ENCODE data around the gene ZNF668. TPM values are rescaled to one million over a fixed set of nuclear protein-coding genes. Genes with fewer than 3 reads are reported as not detected.

ZNF668 gene
- total and polyA plus RNA-seq, 2 of the 13 experiments (the other 11 are each of a cell fraction or from before 2014, with no cell fraction given), result 3.8 to 9.8 TPM

DNA sequence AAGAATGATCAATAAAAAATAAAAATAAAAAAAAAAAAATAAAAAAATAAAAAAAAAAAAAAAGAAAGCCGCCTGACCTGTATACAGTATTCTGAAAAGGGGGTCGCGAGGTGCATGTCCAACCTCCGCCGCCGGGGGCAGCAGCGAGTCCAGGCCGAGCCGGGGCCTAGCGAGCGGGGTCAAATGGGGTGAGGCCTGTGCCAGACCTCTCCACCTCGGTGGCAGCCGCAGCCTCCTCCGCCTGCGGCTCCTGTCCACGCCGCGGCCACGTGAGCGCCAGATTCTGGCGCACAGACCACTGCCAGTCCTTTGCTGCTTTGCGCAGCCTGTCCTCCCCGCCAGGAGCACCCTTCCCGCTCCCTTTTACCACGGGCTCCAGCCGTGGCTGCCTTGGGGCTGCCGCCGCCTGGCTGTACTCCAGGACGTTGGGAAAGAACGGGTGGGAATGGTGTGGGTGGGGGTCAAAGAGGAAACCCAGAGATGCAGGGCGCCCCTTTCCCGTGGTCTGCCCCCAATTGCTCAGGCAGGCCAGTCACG lies 31.7 kb upstream of the ZNF668 start:
- WGBS (ENCODE audit: low lambda C conversion rate), result 2% methylated on average over 22 of the region's 33 CpGs
- TF ChIP-seq ZNF570 (CRISPR knock-in tag; IDR thresholded peaks at IDR 0.05; ENCODE audit: borderline replicate concordance) (no peak), NR2C2 (CRISPR knock-in tag; IDR thresholded peaks at IDR 0.05; ENCODE audit: borderline replicate concordance) (peak; percentile 88), TMF1 (CRISPR knock-in tag; IDR thresholded peaks at IDR 0.05; ENCODE audit: low read depth) (peak; percentile 96), RBFOX2 (IDR thresholded peaks at IDR 0.05; ENCODE audit: low read depth, low read length) (peak; percentile 92), ZNF138 (CRISPR knock-in tag; IDR thresholded peaks at IDR 0.05; ENCODE audit: low read depth) (peak; percentile 78; the same call in 1 of the 2 replicates), BCL6 (CRISPR knock-in tag; IDR thresholded peaks at IDR 0.05) (peak; percentile 96), HOXA7 (CRISPR knock-in tag; IDR thresholded peaks at IDR 0.05) (no peak), MYC (CRISPR knock-in tag; IDR thresholded peaks at IDR 0.05; ENCODE audit: borderline replicate concordance) (peak; percentile 97), ZNF562 (CRISPR knock-in tag; IDR thresholded peaks at IDR 0.05; ENCODE audit: borderline replicate concordance) (no peak), CC2D1A (CRISPR knock-in tag; IDR thresholded peaks at IDR 0.05) (peak; percentile 52; the same call in 1 of the 2 replicates), KDM4B (CRISPR knock-in tag; IDR thresholded peaks at IDR 0.05) (peak; percentile 96), ISX (CRISPR knock-in tag; conservative IDR thresholded peaks at IDR 0.05) (peak; percentile 93; the same call in 1 of the 2 replicates), RFX1 (IDR thresholded peaks at IDR 0.05) (no peak), KAT2B (IDR thresholded peaks at IDR 0.05; ENCODE audit: borderline replicate concordance, low read depth, low read length) (no peak), SOX13 (IDR thresholded peaks at IDR 0.05) (no peak), SOX13 (CRISPR knock-in tag; conservative IDR thresholded peaks at IDR 0.05 in 1 of 2, IDR thresholded peaks at IDR 0.05 in 1 of 2) (peak in 1 of 2 experiments; percentile 89; a peak in 2 of 4 replicates), THAP11 (CRISPR knock-in tag; IDR thresholded peaks at IDR 0.05) (peak; percentile 94)
- TF ChIP-seq, protein P1, sequence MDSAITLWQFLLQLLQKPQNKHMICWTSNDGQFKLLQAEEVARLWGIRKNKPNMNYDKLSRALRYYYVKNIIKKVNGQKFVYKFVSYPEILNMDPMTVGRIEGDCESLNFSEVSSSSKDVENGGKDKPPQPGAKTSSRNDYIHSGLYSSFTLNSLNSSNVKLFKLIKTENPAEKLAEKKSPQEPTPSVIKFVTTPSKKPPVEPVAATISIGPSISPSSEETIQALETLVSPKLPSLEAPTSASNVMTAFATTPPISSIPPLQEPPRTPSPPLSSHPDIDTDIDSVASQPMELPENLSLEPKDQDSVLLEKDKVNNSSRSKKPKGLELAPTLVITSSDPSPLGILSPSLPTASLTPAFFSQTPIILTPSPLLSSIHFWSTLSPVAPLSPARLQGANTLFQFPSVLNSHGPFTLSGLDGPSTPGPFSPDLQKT (CRISPR knock-in tag; IDR thresholded peaks at IDR 0.05; ENCODE audit: borderline replicate concordance), result no peak
- TF ChIP-seq, protein P2, sequence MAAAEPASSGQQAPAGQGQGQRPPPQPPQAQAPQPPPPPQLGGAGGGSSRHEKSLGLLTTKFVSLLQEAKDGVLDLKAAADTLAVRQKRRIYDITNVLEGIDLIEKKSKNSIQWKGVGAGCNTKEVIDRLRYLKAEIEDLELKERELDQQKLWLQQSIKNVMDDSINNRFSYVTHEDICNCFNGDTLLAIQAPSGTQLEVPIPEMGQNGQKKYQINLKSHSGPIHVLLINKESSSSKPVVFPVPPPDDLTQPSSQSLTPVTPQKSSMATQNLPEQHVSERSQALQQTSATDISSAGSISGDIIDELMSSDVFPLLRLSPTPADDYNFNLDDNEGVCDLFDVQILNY (CRISPR knock-in tag; conservative IDR thresholded peaks at IDR 0.05), result peak; percentile 73
- TF ChIP-seq, protein P3, sequence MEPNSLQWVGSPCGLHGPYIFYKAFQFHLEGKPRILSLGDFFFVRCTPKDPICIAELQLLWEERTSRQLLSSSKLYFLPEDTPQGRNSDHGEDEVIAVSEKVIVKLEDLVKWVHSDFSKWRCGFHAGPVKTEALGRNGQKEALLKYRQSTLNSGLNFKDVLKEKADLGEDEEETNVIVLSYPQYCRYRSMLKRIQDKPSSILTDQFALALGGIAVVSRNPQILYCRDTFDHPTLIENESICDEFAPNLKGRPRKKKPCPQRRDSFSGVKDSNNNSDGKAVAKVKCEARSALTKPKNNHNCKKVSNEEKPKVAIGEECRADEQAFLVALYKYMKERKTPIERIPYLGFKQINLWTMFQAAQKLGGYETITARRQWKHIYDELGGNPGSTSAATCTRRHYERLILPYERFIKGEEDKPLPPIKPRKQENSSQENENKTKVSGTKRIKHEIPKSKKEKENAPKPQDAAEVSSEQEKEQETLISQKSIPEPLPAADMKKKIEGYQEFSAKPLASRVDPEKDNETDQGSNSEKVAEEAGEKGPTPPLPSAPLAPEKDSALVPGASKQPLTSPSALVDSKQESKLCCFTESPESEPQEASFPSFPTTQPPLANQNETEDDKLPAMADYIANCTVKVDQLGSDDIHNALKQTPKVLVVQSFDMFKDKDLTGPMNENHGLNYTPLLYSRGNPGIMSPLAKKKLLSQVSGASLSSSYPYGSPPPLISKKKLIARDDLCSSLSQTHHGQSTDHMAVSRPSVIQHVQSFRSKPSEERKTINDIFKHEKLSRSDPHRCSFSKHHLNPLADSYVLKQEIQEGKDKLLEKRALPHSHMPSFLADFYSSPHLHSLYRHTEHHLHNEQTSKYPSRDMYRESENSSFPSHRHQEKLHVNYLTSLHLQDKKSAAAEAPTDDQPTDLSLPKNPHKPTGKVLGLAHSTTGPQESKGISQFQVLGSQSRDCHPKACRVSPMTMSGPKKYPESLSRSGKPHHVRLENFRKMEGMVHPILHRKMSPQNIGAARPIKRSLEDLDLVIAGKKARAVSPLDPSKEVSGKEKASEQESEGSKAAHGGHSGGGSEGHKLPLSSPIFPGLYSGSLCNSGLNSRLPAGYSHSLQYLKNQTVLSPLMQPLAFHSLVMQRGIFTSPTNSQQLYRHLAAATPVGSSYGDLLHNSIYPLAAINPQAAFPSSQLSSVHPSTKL (CRISPR knock-in tag; IDR thresholded peaks at IDR 0.05), result peak; percentile 97

More for the DNA sequence above, 31.7 kb upstream of the ZNF668 start:
- no peaks in the 10 kb centered on the region for H3K9me3 ChIP-seq (ENCODE audit: low read length)
- H3K79me2 ChIP-seq (ENCODE audit: insufficient read depth, low read length), result peaks cover 12% of the 10 kb centered on the region
- H3K4me1 ChIP-seq (ENCODE audit: insufficient read depth, low read length), result peaks cover 48% of the 10 kb centered on the region
- CTCF ChIA-PET (ENCODE audit: low intra/inter-chr PET ratio, low total read pairs), result interaction anchor here (1.4 kb wide), 1 partner anchor 37 kb away, joined by 9 read pairs; no protein-coding TSS in a partner anchor
- H3K4me3 ChIP-seq (replicated peaks in 1 of 3; ENCODE audit: insufficient read depth in 1 of 3, low read depth in 2 of 3, low read length in 3 of 3), result peak overlapping the region; percentile 36 to 60 (median 58); a peak in 5 of 6 replicates
- H3K9ac ChIP-seq (ENCODE audit: insufficient read depth, low read depth, low read length), result peak overlapping the region; percentile 60
- in situ Hi-C loops (cut with HindIII; ENCODE audit: extremely low pct_ligation_motif_present, low pct_unique_long_range_greater_than_20kb), result no loop called here
- POLR2A ChIA-PET, result no interaction called here
- peaks cover 10 to 13% of the 10 kb centered on the region in 2 experiments for H3K36me3 ChIP-seq (replicated peaks in 1 of 2; ENCODE audit: control insufficient read depth in 1 of 2, insufficient read depth in 2 of 2, low read length in 2 of 2)
- ATAC-seq (peak; percentile 80), FAIRE-seq (peak; percentile 21), DNase-seq (ENCODE audit: low spot score) (peak; percentile 79)
- BruUV-seq (replicated peaks), result no TSS peak
- peak overlapping the region; percentile 78 for H3K4me2 ChIP-seq (ENCODE audit: low read depth, low read length)
- H4K20me1 ChIP-seq (ENCODE audit: insufficient read depth, low read length), result no peaks in the 10 kb centered on the region
- intact Hi-C loops (cut with micrococcal nuclease; ENCODE audit: unreplicated experiment), result loop anchor here (2.0 to 5.0 kb wide), 2 partner anchors 37 to 52 kb away; no protein-coding TSS in a partner anchor
- no peak overlapping the region for H2AFZ ChIP-seq (ENCODE audit: low read length)
- H3K27me3 ChIP-seq (ENCODE audit: control insufficient read depth in 1 of 2, insufficient read depth in 2 of 2, low read length in 2 of 2), result no peaks in the 10 kb centered on the region
- H3K27ac ChIP-seq (ENCODE audit: extremely low read length, insufficient read depth, low read length), result peak overlapping the region; percentile 81

Data from HepG2 (cell line).